SK-N-SH (cell line): ENCODE data around the gene FCHSD2. TPM values are rescaled to one million over a fixed set of nuclear protein-coding genes. Genes with fewer than 3 reads are reported as not detected.

Source experiments
- CTCF ChIA-PET: fragments of 300-600, 350-600 bp; formaldehyde crosslinking; extraction: SDS; loops from one replicate; lab custom pipeline; 2021; lab: Yijun Ruan, JAX
- POLR2A ChIA-PET: fragments of 350-600 bp; sonication (Branson Sonifier 250); formaldehyde crosslinking; extraction: SDS; loops from one replicate; lab custom pipeline; 2020; ENCODE audit warnings: antibody characterized with exemption, inconsistent platforms; lab: Yijun Ruan, JAX
- DNase-seq: peaks from one replicate; pipeline ENCODE4 v3.0.0; 2012
- H2AFZ ChIP-seq: fragments of 200-600 bp; sonication (generic); 2 replicates; pipeline ENCODE4 v1.8.1; 2016; ENCODE audit warnings: antibody characterized with exemption, mild to moderate bottlenecking, low read depth
- H3F3A ChIP-seq: fragments of 200-600 bp; sonication (generic); replicated peaks from 2 replicates; pipeline ENCODE3; 2016; ENCODE audit warnings: antibody characterized with exemption, mild to moderate bottlenecking; ENCODE audit not compliant: insufficient read depth
- H3K27ac ChIP-seq, 2 experiments: fragments of 200-500 bp in 1 of 2; fragments of 200-600 bp in 1 of 2; sonication (Bioruptor generic) in 1 of 2; sonication (generic), shearing (Covaris generic) in 1 of 2; 2 replicates each; pipeline versions ENCODE4 v1.5.1 to v1.6.1; 2014 to 2016; ENCODE audit warnings: low read depth in 2 of 2, inconsistent platforms in 1 of 2, low read length in 1 of 2, mild to moderate bottlenecking in 1 of 2, mixed read lengths in 1 of 2
- H3K27me3 ChIP-seq: fragments of 200-600 bp; sonication (generic), shearing (Covaris generic); 2 replicates; pipeline ENCODE4 v1.6.1; 2016; ENCODE audit warnings: mixed run types; ENCODE audit not compliant: insufficient read depth
- H3K36me3 ChIP-seq, 2 experiments: fragments of 200-500 bp in 1 of 2; fragments of 200-600 bp in 1 of 2; sonication (Bioruptor generic) in 1 of 2; sonication (generic) in 1 of 2; replicated peaks in 1 of 2; 2 replicates each; pipeline versions ENCODE3 to v1.5.1; 2014 to 2016; ENCODE audit warnings: low read length in 1 of 2, mild to moderate bottlenecking in 1 of 2; ENCODE audit not compliant: insufficient read depth in 2 of 2, control insufficient read depth in 1 of 2
- H3K4me1 ChIP-seq, 2 experiments: fragments of 200-500 bp in 1 of 2; fragments of 200-600 bp in 1 of 2; sonication (Bioruptor generic) in 1 of 2; sonication (generic), shearing (Covaris generic) in 1 of 2; 2 replicates each; pipeline versions ENCODE4 v1.5.1 to v1.6.1; 2014 to 2016; ENCODE audit warnings: low read depth in 1 of 2, low read length in 1 of 2, mixed run types in 1 of 2; ENCODE audit not compliant: insufficient read depth in 2 of 2, control insufficient read depth in 1 of 2
- H3K4me2 ChIP-seq: fragments of 200-600 bp; sonication (generic), shearing (Covaris generic); 2 replicates; pipeline ENCODE4 v1.6.1; 2017; ENCODE audit warnings: mixed run types
- H3K4me3 ChIP-seq, 2 experiments: fragments of 200-500 bp in 1 of 2; fragments of 200-600 bp in 1 of 2; sonication (Bioruptor generic) in 1 of 2; sonication (generic), shearing (Covaris generic) in 1 of 2; 2 replicates each; pipeline versions ENCODE4 v1.5.1 to v1.8.1; 2014 to 2016; ENCODE audit warnings: low read depth in 2 of 2, inconsistent platforms in 1 of 2, low read length in 1 of 2, mild to moderate bottlenecking in 1 of 2, mixed read lengths in 1 of 2, moderate library complexity in 1 of 2
- H3K79me2 ChIP-seq: fragments of 200-600 bp; sonication (generic); 2 replicates; pipeline ENCODE4 v1.8.1; 2017; ENCODE audit warnings: mild to moderate bottlenecking; ENCODE audit not compliant: insufficient read depth
- H3K9ac ChIP-seq: fragments of 200-600 bp; sonication (generic); 2 replicates; pipeline ENCODE4 v1.6.1; 2017; ENCODE audit warnings: mixed run types
- H3K9me2 ChIP-seq: fragments of 200-600 bp; sonication (generic); 2 replicates; pipeline ENCODE4 v1.6.1; 2017; ENCODE audit warnings: mixed run types
- H3K9me3 ChIP-seq: fragments of 200-600 bp; sonication (generic); 2 replicates; pipeline ENCODE4 v1.6.1; 2017; ENCODE audit warnings: mixed run types, mild to moderate bottlenecking, moderate library complexity
- H4K20me1 ChIP-seq: fragments of 200-600 bp; sonication (generic); 2 replicates; pipeline ENCODE4 v1.6.1; 2017; ENCODE audit warnings: mild to moderate bottlenecking, mixed run types; ENCODE audit not compliant: insufficient read depth
- CHD2 ChIP-seq: fragments of 150-350 bp; IDR thresholded peaks from 2 replicates; pipeline ENCODE4 v1.6.1; 2018; ENCODE audit warnings: low read length; ENCODE audit not compliant: partially characterized antibody
- ELF1 ChIP-seq: IDR thresholded peaks from 2 replicates; pipeline ENCODE4 v1.4.0; 2012
- EP300 ChIP-seq, 2 experiments: IDR thresholded peaks; 2 replicates each; pipeline versions ENCODE4 v1.4.0 to v1.6.1; 2012; ENCODE audit warnings: borderline replicate concordance in 1 of 2, low read depth in 1 of 2, low read length in 1 of 2
- EZH2phosphoT487 ChIP-seq: fragments of 200-600 bp; sonication (generic); IDR thresholded peaks from 2 replicates; pipeline ENCODE4 v1.6.1; 2017; ENCODE audit warnings: low read depth, mixed run types, mild to moderate bottlenecking, antibody characterized with exemption, moderate library complexity, borderline replicate concordance
- FOSL2 ChIP-seq: IDR thresholded peaks from 2 replicates; pipeline ENCODE4 v1.4.0; 2012; ENCODE audit warnings: low read depth, mild to moderate bottlenecking, moderate library complexity, borderline replicate concordance
- FOXJ3 ChIP-seq: sonication (generic); formaldehyde crosslinking; IDR thresholded peaks from 2 replicates; pipeline ENCODE4 v1.5.1; 2020; ENCODE audit warnings: mild to moderate bottlenecking, missing genetic modification reagents
- FOXM1 ChIP-seq: IDR thresholded peaks from 2 replicates; pipeline ENCODE4 v1.4.0; 2012; ENCODE audit warnings: low read depth, mild to moderate bottlenecking
- GATA2 ChIP-seq: sonication (generic); formaldehyde crosslinking; IDR thresholded peaks from 2 replicates; pipeline ENCODE4 v1.5.0; 2020; ENCODE audit warnings: mild to moderate bottlenecking, missing genetic modification reagents
- IRF3 ChIP-seq: fragments of 150-350 bp; IDR thresholded peaks from 2 replicates; pipeline ENCODE4 v1.6.1; 2016; ENCODE audit warnings: mild to moderate bottlenecking, low read depth, low read length
- JUND ChIP-seq: IDR thresholded peaks from 2 replicates; pipeline ENCODE4 v1.4.0; 2012
- NFIC ChIP-seq: IDR thresholded peaks from 2 replicates; pipeline ENCODE4 v1.4.0; 2012; ENCODE audit warnings: borderline replicate concordance
- POLR2AphosphoS5 ChIP-seq: IDR thresholded peaks from 2 replicates; pipeline ENCODE4 v1.6.1; 2012; ENCODE audit warnings: low read depth, low read length
- RCOR1 ChIP-seq: fragments of 150-350 bp; IDR thresholded peaks from 2 replicates; pipeline ENCODE4 v1.6.1; 2017; ENCODE audit warnings: antibody characterized with exemption, low read length
- RXRA ChIP-seq: IDR thresholded peaks from 2 replicates; pipeline ENCODE4 v1.4.0; 2012; ENCODE audit warnings: low read depth, mild to moderate bottlenecking, borderline replicate concordance
- SIN3A ChIP-seq: IDR thresholded peaks from 2 replicates; pipeline ENCODE4 v1.6.1; 2012; ENCODE audit warnings: low read depth, mild to moderate bottlenecking, low read length, moderate library complexity, borderline replicate concordance
- TEAD4 ChIP-seq: IDR thresholded peaks from 2 replicates; pipeline ENCODE4 v1.4.0; 2012; ENCODE audit warnings: mild to moderate bottlenecking, borderline replicate concordance; ENCODE audit not compliant: insufficient read depth
- ZBTB33 ChIP-seq: IDR thresholded peaks from 2 replicates; pipeline ENCODE4 v1.4.0; 2012; ENCODE audit warnings: low read depth, borderline replicate concordance
- WGBS: methylation state at CpG from one replicate; pipeline ENCODE4 v1.1.6; 2017; ENCODE audit warnings: low lambda C conversion rate; 5-methylcytosine and 5-hydroxymethylcytosine counted together
- polyA plus RNA-seq, 3 experiments: library from polyadenylated mRNA; depleted of rRNA; stranded (reverse); fragments of >200 nt; gene quantifications; 2 replicates each; pipeline ENCODE4 v1.2.3, GENCODE V29; 2012
- TF ChIP-seq, protein P1 (sequence below): fragments of 150-350 bp; IDR thresholded peaks from 2 replicates; pipeline ENCODE4 v1.6.1; 2017; ENCODE audit warnings: antibody characterized with exemption, low read length, low read depth, borderline replicate concordance

FCHSD2 gene
- polyA plus RNA-seq, 1 of the 3 experiments (the other 2 are of a cell fraction) = 10.4 TPM

DNA sequence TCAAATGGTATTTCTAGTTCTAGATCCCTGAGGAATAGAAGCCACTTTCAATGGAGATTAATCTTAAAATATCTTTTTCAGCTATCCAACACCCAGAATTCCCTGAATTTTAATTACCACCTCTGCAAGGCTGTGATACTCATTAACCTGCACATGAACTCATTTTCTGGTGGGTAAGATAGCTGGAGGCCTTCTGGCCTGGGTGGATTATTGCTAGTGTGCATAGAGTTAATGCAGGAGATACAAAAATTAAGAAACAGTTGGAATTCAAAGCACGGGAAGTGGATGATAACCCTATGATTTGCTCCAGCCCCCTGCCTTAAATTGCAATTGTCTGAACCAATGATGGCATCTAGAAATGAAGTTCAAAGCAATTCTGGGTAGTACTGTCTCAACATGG, 212.9 kb downstream of the FCHSD2 start:
- Histone ChIP-seq H3K4me1 (no peaks in the 10 kb centered on the region; a peak in 2 of 4 replicates), H4K20me1 (no peaks in the 10 kb centered on the region)
- TF ChIP-seq GATA2 (CRISPR knock-in tag) (no peak), FOXM1 (no peak), ELF1 (no peak), RCOR1 (no peak), POLR2AphosphoS5 (no peak), IRF3 (no peak), NFIC (no peak), EZH2phosphoT487 (no peak), SIN3A (no peak), FOSL2 (no peak), FOXJ3 (CRISPR knock-in tag) (no peak), JUND (no peak), CHD2 (no peak), EP300 (IDR thresholded peaks at IDR 0.05; ENCODE audit: borderline replicate concordance in 1 of 2, low read depth in 1 of 2, low read length in 1 of 2) (no peak), TEAD4 (no peak), ZBTB33 (no peak), RXRA (no peak)
- TF ChIP-seq, protein P1, sequence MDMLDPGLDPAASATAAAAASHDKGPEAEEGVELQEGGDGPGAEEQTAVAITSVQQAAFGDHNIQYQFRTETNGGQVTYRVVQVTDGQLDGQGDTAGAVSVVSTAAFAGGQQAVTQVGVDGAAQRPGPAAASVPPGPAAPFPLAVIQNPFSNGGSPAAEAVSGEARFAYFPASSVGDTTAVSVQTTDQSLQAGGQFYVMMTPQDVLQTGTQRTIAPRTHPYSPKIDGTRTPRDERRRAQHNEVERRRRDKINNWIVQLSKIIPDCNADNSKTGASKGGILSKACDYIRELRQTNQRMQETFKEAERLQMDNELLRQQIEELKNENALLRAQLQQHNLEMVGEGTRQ = no peak
- TF ChIP-seq, all 33 proteins: peak for 0
- Histone ChIP-seq H3K79me2 (no peaks in the 10 kb centered on the region), H3K9me2 (no peaks in the 10 kb centered on the region), H3K27ac (no peak overlapping the region), H3K9me3 (no peaks in the 10 kb centered on the region), H3K4me2 (no peak overlapping the region), H3K4me3 (no peak overlapping the region), H3K36me3 (no peaks in the 10 kb centered on the region), H3K27me3 (no peaks in the 10 kb centered on the region), H2AFZ (no peak overlapping the region), H3F3A (no peaks in the 10 kb centered on the region), H3K9ac (no peak overlapping the region)
- ChIA-PET POLR2A (no interaction called here), CTCF (interaction anchor here (1.0 kb wide), 2 partner anchors 97 to 249 kb away, joined by 3 read pairs; no protein-coding TSS in a partner anchor)
- DNase-seq = no peak
- 96% methylated on average over 1 of the region's 1 CpG for WGBS
